AG10803 (cell line): ENCODE data around the gene PEX6.

Source experiments
- DNase-seq: peaks from one replicate; pipeline ENCODE4 v3.0.0; 2010; ENCODE audit warnings: low read depth
- H3K4me3 ChIP-seq: 2 replicates; pipeline ENCODE4 v1.5.1; 2011; ENCODE audit warnings: mild to moderate bottlenecking, low read length, control low read depth
- CTCF ChIP-seq: conservative IDR thresholded peaks from 2 replicates; pipeline ENCODE4 v1.5.1; 2011; ENCODE audit warnings: mild to moderate bottlenecking, low read length, control low read depth, inconsistent platforms

Gene PEX6

GRCh38 chr6:43019152-43019551, 40.2 kb upstream of the PEX6 start:
- no peak for DNase-seq
- H3K4me3 ChIP-seq: no peak overlapping the region
- no peak for TF ChIP-seq CTCF

- H3K4me3 ChIP-seq: no peak overlapping the region
- no peak for TF ChIP-seq CTCF
- DNase-seq: no peak
Measured at GRCh38 chr6:43016943-43017334, 38.0 kb upstream of the PEX6 start.

- no peak for DNase-seq
- TF ChIP-seq CTCF: no peak
- H3K4me3 ChIP-seq: peak overlapping the region; percentile 13
Measured at GRCh38 chr6:43016176-43016942, 37.4 kb upstream of the PEX6 start.

GRCh38 chr6:43014434-43014909, 35.5 kb upstream of the PEX6 start:
- DNase-seq: peak; percentile 49
- TF ChIP-seq CTCF: no peak
- peak overlapping the region; percentile 81 for H3K4me3 ChIP-seq

GRCh38 chr6:43013843-43014433, 35.0 kb upstream of the PEX6 start, which contains the start of the genes KLHDC3 and MEA1:
Gene KLHDC3, plus strand, starts transcription at chr6:43014249. Its CDS starts 2,944 bp downstream, at chr6:43017193.
Gene MEA1, minus strand, starts transcription at chr6:43013946. Its CDS starts 133 bp downstream, at chr6:43013813.
- no peak for TF ChIP-seq CTCF
- H3K4me3 ChIP-seq: peak within 1 kb of the TSS; percentile 81
- DNase-seq: peak; percentile 100

GRCh38 chr6:43013097-43013842, 34.3 kb upstream of the PEX6 start:
- peak overlapping the region; percentile 77 for H3K4me3 ChIP-seq
- TF ChIP-seq CTCF: no peak
- peak; percentile 36 for DNase-seq
